UCSD-AML1 (cell line): ENCODE data around the gene KCNH2.

Experiments used
- DNase-seq: peaks from one replicate; lab custom pipeline; 2025; ENCODE audit not compliant: unreplicated experiment; lab: John Stamatoyannopoulos, UW

KCNH2 gene

GRCh38 chr7:150938566-150938965, 39.6 kb downstream of the KCNH2 start:
- DNase-seq, result no peak

- no peak for DNase-seq
Observed at GRCh38 chr7:150937848-150938561, 40.1 kb downstream of the KCNH2 start.

GRCh38 chr7:150936018-150936417, 42.1 kb downstream of the KCNH2 start:
- DNase-seq, result no peak

GRCh38 chr7:150935149-150935548, 43.0 kb downstream of the KCNH2 start:
- DNase-seq, result no peak

GRCh38 chr7:150934045-150934766, 43.9 kb downstream of the KCNH2 start:
- DNase-seq, result no peak

GRCh38 chr7:150931199-150931869, 46.8 kb downstream of the KCNH2 start:
- DNase-seq, result no peak

- no peak for DNase-seq
Observed at GRCh38 chr7:150928541-150928940, 49.6 kb downstream of the KCNH2 start.

GRCh38 chr7:150927956-150928344, 50.2 kb downstream of the KCNH2 start:
- no peak for DNase-seq

- DNase-seq, result no peak
Observed at GRCh38 chr7:150927157-150927955, 50.8 kb downstream of the KCNH2 start.

GRCh38 chr7:150926066-150926465, 52.1 kb downstream of the KCNH2 start:
- DNase-seq, result no peak

GRCh38 chr7:150924369-150924781, 53.7 kb downstream of the KCNH2 start:
- no peak for DNase-seq

GRCh38 chr7:150923802-150924201, 54.3 kb downstream of the KCNH2 start:
- no peak for DNase-seq

- no peak for DNase-seq
Observed at GRCh38 chr7:150923196-150923595, 54.9 kb downstream of the KCNH2 start.

- no peak for DNase-seq
Observed at GRCh38 chr7:150919160-150919559, 59.0 kb downstream of the KCNH2 start.

- no peak for DNase-seq
Observed at GRCh38 chr7:150918378-150918777, 59.7 kb downstream of the KCNH2 start.

- no peak for DNase-seq
Observed at GRCh38 chr7:150917969-150918368, 60.2 kb downstream of the KCNH2 start.

- no peak for DNase-seq
Observed at GRCh38 chr7:150916670-150917069, 61.5 kb downstream of the KCNH2 start.

GRCh38 chr7:150914966-150915365, 63.2 kb downstream of the KCNH2 start:
- DNase-seq, result no peak

GRCh38 chr7:150914196-150914595, 63.9 kb downstream of the KCNH2 start:
- DNase-seq, result no peak

- no peak for DNase-seq
Observed at GRCh38 chr7:150912427-150912826, 65.7 kb downstream of the KCNH2 start.

- DNase-seq, result no peak
Observed at GRCh38 chr7:150911590-150912267, 66.4 kb downstream of the KCNH2 start.
